K562 (cell line): ENCODE measurements around the gene GIGYF1. TPM values are rescaled to one million over a fixed set of nuclear protein-coding genes. Genes with fewer than 3 reads are reported as not detected.

ENCODE experiments used
- CSDE1 ChIP-seq, 2 experiments: fragments of 450-650 bp; IDR thresholded peaks; 2 replicates each; pipeline ENCODE4 v1.6.1; 2016; ENCODE audit warnings: mild to moderate bottlenecking in 1 of 2
- ELF1 ChIP-seq: fragments of 200-800 bp; sonication (Bioruptor generic); IDR thresholded peaks from 2 replicates; pipeline ENCODE4 v1.6.1; 2016; ENCODE audit warnings: missing genetic modification characterization, missing compliant biosample characterization
- HEY1 ChIP-seq: fragments of 250-450 bp; sonication (Bioruptor Pico); IDR thresholded peaks from 2 replicates; pipeline ENCODE4 v1.5.0; 2020; ENCODE audit warnings: mild to moderate bottlenecking, moderate library complexity, borderline replicate concordance
- IFI16 ChIP-seq: fragments of 250-450 bp; sonication (Bioruptor Pico); IDR thresholded peaks from 2 replicates; pipeline ENCODE4 v2.1.2; 2022; ENCODE audit warnings: mild to moderate bottlenecking, inconsistent platforms
- NBN ChIP-seq: fragments of 450-650 bp; IDR thresholded peaks from 2 replicates; pipeline ENCODE4 v1.6.1; 2016; ENCODE audit warnings: low read depth, mild to moderate bottlenecking
- NEUROD1 ChIP-seq: fragments of 150-350 bp; IDR thresholded peaks from 2 replicates; pipeline ENCODE4 v1.6.1; 2014; ENCODE audit warnings: borderline replicate concordance, low read length, low read depth; ENCODE audit not compliant: partially characterized antibody
- SMC3 ChIP-seq: conservative IDR thresholded peaks from 2 replicates; pipeline ENCODE4 v1.6.1; 2011; ENCODE audit warnings: low read depth, low read length, improper control_type of control experiment; ENCODE audit not compliant: insufficient read depth
- ZNF184 ChIP-seq: sonication (generic); formaldehyde crosslinking; IDR thresholded peaks from 2 replicates; pipeline ENCODE4 v1.5.0; 2020; ENCODE audit warnings: missing genetic modification reagents
- ZNF311 ChIP-seq: fragments of 250-450 bp; sonication (Bioruptor Pico); IDR thresholded peaks from 2 replicates; pipeline ENCODE4 v1.4.0; 2020; ENCODE audit warnings: mild to moderate bottlenecking, moderate library complexity
- ZNF77 ChIP-seq: fragments of 250-450 bp; sonication (Bioruptor Pico); IDR thresholded peaks from 2 replicates; pipeline ENCODE4 v1.5.0; 2020
- polyA plus RNA-seq, 8 experiments: library from polyadenylated mRNA; depleted of rRNA in 4 of 8; stranded (reverse) in 5 of 8; unstranded in 3 of 8; fragments of >200 nt; fragmentation: Nextera tagmentation in 2 of 8; fragmentation: Illumina TruSeq in 1 of 8; extraction: Ambion mirVana in 2 of 8; extraction: Trizol in 1 of 8; gene quantifications; 2 replicates each; pipeline versions ENCODE4 v1.2.1 to v1.2.3, GENCODE V29; 2011 to 2014; ENCODE audit warnings: inconsistent platforms in 1 of 8, missing spikeins in 1 of 8
- total RNA-seq, 7 experiments: library from RNA; depleted of rRNA in 6 of 7; stranded (reverse); fragments of >200 nt in 6 of 7; fragmentation: Illumina TruSeq in 2 of 7; extraction: Trizol in 2 of 7; gene quantifications; 2 replicates each; pipeline versions ENCODE4 v1.2.1 to v1.2.3, GENCODE V29; 2011 to 2021; ENCODE audit warnings: low replicate concordance in 1 of 7
- TF ChIP-seq, protein P1 (sequence below): fragments of 200-600 bp; sonication (generic); IDR thresholded peaks from one replicate; pipeline ENCODE4 v1.6.1; 2012; ENCODE audit warnings: mild to moderate bottlenecking, low read depth, low read length, inconsistent platforms
- TF ChIP-seq, protein P2 (sequence below), 3 experiments: IDR thresholded peaks in 2 of 3; conservative IDR thresholded peaks in 1 of 3; 2 replicates each; pipeline ENCODE4 v1.5.1; 2011 to 2012; ENCODE audit warnings: low read length in 3 of 3, mild to moderate bottlenecking in 3 of 3, control low read depth in 2 of 3, improper control_type of control experiment in 1 of 3, inconsistent platforms in 1 of 3, low read depth in 1 of 3, mixed read lengths in 1 of 3, moderate library complexity in 1 of 3; ENCODE audit not compliant: insufficient read depth in 2 of 3

The GIGYF1 gene
- total and polyA plus RNA-seq, 9 of the 15 experiments (the other 6 are each of a cell fraction or from before 2014, with no cell fraction given) = 0.56 to 76.2 (median 16.8) TPM

DNA sequence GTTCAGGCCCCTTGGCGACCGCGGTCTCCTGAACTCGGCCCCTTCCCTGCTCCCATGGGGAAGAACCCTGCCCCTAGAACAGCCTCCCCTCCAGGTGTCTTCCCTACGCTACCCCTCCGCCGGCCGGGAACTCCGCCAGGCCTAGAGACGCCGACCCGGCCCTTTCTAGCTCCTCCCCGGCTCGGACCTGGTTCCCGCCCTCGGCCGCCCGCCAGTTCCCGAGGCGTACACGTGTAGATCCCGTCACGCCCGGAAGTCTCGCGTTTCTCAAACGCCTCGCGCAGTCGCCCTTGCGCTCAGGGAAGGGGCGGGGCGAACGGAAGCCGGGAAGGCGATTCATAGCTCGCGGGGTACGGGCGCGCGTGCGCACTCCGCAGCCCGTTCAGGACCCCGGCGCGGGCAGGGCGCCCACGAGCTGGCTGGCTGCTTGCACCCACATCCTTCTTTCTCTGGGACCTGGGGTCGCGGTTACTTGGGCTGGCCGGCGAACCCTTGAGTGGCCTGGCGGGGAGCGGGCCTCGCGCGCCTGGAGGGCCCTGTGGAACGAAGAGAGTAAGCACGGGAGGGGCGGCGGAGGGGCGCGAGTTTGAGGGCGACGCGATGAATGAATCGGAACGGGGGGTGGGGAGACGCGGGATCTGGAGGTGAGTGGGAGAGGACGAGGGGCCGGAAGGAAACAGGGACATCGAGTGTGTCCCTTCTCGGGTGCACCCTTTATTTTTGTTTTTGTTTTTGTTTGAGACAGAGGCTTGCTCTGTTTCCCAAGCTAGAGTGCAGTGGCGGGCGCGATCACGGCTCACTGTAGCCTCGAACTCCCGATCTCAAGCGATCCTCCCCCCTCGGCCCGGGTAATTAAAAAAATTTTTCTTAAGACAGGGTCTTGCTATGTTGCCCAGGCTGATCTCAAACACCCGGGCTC, 12.0 kb upstream of the GIGYF1 start, which contains the start of gene POP7 (continued):
- TF ChIP-seq, protein P1, sequence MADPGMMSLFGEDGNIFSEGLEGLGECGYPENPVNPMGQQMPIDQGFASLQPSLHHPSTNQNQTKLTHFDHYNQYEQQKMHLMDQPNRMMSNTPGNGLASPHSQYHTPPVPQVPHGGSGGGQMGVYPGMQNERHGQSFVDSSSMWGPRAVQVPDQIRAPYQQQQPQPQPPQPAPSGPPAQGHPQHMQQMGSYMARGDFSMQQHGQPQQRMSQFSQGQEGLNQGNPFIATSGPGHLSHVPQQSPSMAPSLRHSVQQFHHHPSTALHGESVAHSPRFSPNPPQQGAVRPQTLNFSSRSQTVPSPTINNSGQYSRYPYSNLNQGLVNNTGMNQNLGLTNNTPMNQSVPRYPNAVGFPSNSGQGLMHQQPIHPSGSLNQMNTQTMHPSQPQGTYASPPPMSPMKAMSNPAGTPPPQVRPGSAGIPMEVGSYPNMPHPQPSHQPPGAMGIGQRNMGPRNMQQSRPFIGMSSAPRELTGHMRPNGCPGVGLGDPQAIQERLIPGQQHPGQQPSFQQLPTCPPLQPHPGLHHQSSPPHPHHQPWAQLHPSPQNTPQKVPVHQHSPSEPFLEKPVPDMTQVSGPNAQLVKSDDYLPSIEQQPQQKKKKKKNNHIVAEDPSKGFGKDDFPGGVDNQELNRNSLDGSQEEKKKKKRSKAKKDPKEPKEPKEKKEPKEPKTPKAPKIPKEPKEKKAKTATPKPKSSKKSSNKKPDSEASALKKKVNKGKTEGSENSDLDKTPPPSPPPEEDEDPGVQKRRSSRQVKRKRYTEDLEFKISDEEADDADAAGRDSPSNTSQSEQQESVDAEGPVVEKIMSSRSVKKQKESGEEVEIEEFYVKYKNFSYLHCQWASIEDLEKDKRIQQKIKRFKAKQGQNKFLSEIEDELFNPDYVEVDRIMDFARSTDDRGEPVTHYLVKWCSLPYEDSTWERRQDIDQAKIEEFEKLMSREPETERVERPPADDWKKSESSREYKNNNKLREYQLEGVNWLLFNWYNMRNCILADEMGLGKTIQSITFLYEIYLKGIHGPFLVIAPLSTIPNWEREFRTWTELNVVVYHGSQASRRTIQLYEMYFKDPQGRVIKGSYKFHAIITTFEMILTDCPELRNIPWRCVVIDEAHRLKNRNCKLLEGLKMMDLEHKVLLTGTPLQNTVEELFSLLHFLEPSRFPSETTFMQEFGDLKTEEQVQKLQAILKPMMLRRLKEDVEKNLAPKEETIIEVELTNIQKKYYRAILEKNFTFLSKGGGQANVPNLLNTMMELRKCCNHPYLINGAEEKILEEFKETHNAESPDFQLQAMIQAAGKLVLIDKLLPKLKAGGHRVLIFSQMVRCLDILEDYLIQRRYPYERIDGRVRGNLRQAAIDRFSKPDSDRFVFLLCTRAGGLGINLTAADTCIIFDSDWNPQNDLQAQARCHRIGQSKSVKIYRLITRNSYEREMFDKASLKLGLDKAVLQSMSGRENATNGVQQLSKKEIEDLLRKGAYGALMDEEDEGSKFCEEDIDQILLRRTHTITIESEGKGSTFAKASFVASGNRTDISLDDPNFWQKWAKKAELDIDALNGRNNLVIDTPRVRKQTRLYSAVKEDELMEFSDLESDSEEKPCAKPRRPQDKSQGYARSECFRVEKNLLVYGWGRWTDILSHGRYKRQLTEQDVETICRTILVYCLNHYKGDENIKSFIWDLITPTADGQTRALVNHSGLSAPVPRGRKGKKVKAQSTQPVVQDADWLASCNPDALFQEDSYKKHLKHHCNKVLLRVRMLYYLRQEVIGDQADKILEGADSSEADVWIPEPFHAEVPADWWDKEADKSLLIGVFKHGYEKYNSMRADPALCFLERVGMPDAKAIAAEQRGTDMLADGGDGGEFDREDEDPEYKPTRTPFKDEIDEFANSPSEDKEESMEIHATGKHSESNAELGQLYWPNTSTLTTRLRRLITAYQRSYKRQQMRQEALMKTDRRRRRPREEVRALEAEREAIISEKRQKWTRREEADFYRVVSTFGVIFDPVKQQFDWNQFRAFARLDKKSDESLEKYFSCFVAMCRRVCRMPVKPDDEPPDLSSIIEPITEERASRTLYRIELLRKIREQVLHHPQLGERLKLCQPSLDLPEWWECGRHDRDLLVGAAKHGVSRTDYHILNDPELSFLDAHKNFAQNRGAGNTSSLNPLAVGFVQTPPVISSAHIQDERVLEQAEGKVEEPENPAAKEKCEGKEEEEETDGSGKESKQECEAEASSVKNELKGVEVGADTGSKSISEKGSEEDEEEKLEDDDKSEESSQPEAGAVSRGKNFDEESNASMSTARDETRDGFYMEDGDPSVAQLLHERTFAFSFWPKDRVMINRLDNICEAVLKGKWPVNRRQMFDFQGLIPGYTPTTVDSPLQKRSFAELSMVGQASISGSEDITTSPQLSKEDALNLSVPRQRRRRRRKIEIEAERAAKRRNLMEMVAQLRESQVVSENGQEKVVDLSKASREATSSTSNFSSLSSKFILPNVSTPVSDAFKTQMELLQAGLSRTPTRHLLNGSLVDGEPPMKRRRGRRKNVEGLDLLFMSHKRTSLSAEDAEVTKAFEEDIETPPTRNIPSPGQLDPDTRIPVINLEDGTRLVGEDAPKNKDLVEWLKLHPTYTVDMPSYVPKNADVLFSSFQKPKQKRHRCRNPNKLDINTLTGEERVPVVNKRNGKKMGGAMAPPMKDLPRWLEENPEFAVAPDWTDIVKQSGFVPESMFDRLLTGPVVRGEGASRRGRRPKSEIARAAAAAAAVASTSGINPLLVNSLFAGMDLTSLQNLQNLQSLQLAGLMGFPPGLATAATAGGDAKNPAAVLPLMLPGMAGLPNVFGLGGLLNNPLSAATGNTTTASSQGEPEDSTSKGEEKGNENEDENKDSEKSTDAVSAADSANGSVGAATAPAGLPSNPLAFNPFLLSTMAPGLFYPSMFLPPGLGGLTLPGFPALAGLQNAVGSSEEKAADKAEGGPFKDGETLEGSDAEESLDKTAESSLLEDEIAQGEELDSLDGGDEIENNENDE = no peak
- TF ChIP-seq ZNF184 (no peak), ELF1 (peak; percentile 81), ZNF77 (CRISPR knock-in tag) (no peak), NEUROD1 (peak; percentile 72), SMC3 (no peak), IFI16 (CRISPR knock-in tag) (no peak), HEY1 (CRISPR knock-in tag) (no peak), NBN (no peak; the same call in 1 of the 2 replicates), CSDE1 (IDR thresholded peaks at IDR 0.05) (no peak; a peak in 1 of 4 replicates), ZNF311 (CRISPR knock-in tag) (no peak)
- TF ChIP-seq, protein P2, sequence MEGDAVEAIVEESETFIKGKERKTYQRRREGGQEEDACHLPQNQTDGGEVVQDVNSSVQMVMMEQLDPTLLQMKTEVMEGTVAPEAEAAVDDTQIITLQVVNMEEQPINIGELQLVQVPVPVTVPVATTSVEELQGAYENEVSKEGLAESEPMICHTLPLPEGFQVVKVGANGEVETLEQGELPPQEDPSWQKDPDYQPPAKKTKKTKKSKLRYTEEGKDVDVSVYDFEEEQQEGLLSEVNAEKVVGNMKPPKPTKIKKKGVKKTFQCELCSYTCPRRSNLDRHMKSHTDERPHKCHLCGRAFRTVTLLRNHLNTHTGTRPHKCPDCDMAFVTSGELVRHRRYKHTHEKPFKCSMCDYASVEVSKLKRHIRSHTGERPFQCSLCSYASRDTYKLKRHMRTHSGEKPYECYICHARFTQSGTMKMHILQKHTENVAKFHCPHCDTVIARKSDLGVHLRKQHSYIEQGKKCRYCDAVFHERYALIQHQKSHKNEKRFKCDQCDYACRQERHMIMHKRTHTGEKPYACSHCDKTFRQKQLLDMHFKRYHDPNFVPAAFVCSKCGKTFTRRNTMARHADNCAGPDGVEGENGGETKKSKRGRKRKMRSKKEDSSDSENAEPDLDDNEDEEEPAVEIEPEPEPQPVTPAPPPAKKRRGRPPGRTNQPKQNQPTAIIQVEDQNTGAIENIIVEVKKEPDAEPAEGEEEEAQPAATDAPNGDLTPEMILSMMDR (IDR thresholded peaks at IDR 0.05 in 2 of 3, conservative IDR thresholded peaks at IDR 0.05 in 1 of 3; ENCODE audit: insufficient read depth in 2 of 3, low read depth in 1 of 3, low read length in 3 of 3) = no peak; a peak in 1 of 6 replicates
